NCI-H82 (cell line): Measurements from ENCODE around the gene OCA2.
"Not testable (repeated sequence)": the region's sequence is repeated elsewhere in the genome, so short reads cannot be mapped to it uniquely, and the experiment has no call there.

Experiments used
- DNase-seq: peaks from one replicate; lab custom pipeline; 2025; lab: John Stamatoyannopoulos, UW

Gene OCA2

DNA sequence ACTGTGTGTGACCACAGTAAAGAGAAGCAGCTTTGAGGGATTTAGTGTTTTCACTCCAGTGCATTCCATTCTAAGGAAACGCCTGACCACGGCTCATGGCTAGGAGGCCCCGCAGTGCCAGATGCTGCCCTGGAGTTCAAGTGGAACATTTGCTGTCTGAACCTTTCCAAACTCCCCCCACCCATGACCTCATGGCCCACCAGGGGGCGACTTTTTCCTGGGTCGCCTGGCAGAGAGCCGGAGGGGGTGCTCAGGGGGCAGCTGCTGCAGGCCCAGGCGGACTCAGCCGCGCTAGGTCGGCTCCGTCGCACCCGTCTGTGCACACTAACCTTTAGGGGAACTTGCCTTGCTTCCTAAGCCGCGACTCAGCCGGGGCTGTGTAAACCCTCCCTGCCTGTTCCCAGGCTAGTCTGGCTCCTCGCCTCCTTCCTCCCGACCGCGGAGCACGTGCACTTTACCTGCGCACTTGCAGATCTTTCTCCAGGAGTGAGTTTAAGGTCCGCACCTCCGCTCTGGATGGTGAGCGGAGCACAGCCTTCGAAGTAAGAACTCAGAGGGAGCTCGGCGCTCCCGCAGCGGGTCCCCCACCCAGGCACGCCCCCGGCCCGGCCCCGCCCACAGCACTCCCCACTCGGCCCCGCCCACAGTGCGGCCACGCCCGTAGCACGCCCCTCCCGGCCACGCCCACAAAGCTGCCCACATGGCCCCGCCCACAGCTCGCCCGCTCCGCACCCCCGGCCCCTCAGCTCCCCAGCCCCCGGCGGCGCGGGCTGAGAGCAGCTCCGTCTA is at the start of gene OCA2:
TSS of gene OCA2 (minus strand) at position 550 of the 789 bp plus-strand sequence. CDS start 17,441 bp downstream, outside the sequence.
- DNase-seq, result peak; percentile 89

DNA sequence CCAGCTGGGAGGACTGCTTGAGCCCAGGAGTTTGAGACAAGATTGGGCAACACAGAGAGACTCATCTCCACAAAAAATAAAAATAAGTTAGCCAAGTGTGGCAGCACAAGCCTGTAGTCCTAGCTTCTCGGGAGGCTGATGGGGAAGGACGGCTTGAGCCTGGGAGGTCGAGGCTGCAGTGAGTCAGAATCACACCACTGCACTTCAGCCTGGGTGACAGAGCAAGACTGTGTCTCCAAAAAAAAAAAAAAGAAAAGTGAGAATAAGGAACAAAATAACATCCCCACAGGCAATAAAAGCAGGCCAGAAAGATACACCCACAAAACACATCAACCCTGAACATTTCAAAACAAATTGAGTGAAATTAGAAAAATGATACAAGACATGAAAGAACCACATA is 48.7 kb upstream of the OCA2 start:
- no peak for DNase-seq

DNA sequence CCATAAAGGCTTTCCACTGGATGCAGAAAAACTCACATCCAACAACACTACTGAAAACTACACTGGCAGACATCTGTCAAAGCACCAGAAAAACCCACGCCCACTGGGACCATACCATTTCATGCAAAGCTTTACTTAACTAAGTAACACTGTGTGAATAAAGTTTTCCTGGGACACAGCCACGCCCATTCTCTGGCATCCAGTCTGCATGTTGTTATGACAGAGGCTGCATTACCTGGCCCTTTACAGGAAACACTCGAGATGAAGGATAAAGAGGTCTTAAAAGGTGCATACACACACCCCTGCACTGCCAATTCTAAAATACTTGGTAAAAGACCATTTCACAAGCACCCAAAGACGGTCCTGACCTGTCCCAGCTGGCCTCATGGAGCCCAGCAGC is 46.3 kb upstream of the OCA2 start:
- not testable (repeated sequence) for DNase-seq

DNA sequence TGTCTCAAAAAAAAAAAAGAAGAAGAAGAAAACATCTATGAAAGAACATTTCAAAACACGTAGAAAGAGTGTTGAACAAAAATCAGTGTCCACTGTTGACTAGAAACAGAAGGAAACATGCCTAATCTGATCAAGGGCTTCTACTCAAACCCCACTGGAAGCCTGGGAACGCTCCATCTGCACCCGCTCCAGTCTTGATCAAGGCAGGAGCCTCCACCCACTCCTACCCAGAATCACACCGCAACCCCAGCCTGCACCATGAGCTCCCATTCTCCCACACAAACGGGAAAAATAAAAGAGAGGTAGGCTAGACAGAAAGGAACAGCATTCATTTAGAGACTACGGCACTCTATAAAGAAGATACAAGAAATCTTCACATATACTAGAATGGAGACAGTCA is 40.9 kb upstream of the OCA2 start:
- DNase-seq, result no peak

DNA sequence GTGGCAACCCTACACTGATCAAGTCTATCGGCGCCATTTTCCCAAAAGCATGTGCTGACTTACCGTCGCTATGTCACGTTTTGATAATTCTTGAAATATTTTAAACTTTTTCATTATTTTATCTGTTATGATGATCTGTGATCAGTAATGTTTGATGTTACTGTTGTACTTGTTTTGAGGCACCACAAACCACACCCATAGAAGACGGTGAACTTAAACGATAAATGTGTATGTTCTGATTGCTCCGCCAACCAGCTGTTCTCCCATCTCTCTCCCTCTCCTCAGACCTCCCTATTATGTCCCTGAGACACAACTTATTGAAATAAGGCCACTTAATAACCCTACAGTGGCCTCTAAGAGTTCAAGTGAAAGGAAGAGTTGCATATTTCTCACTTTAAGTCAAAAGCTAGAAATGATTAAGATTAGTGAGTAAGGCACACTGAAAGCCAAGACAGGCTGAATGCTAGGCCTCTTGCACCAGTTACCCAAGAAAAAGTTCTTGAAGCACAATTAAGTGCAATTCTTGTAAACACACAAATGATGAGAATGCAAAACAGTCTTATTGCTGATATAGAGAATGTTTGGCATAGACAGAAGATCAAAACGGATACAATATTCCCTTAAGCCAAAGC is 38.4 kb upstream of the OCA2 start:
- not testable (repeated sequence) for DNase-seq

DNA sequence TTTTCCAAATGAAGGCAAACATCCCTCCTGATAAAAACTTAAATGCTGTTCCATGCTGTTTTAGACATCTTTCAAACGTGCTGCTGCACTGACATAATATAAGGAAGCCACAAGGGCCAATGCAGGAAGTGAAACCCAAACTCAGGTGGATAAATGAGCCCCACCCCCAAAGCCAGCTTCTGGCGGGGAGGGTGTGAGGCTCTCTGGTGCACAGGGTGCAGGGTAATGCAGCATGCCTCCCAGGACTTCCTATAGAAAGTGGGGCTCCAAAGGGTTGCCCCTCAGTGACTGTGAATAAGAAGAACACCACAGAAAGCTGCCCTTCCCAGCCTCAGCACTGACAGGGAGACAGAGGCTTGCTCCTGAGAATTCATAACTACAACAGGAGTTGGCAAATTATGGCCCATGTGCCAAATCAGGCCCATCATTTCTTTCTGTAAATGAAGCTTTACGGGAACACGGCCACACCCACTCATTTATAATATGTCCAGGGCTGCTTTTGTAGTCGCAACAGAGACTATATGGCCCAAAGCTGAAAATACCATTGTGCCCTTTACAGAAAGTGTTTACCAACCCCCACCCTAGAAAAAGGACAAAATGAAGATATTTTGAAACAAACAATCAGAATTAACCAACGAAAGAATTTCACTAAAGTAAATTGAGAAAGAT is 37.3 kb upstream of the OCA2 start:
- not testable (repeated sequence) for DNase-seq

GRCh38 chr15:28133281-28133680 is 34.2 kb upstream of the OCA2 start:
- no peak for DNase-seq

DNA sequence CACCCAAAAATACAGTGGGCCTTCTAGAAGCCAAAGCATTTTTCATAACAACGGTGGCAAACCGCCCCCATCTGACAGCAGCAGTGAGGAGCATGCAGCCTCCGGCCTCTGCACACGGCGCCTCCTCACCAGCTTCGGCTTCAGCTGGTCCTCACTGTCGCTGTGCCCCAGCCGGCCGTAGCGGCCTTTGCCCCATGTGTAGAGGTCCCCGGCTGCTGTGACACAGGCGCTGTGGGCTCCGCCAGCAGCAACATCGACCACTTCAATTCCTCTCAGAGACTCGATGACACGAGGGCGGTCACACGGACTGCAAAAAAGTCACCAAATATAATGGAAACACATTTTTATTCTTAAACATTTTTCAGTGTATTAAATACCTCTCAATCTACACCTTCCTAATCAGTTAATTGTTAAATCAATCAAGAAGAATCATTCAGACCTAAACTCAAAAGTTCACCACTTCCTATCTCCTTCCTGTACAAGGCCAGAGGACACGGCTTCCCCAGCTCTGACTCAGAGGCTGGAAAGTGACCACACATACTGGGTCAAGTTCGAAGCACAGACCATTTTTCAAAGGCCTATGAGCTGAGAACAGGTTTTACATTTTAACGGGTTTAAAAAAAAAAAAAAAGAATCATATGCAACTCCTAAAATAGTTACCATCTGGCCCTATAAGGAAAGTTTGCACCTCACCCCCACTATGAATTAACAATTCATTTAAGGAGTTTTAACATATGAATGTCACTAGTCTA is 33.6 kb upstream of the OCA2 start:
- DNase-seq, result no peak

- no peak for DNase-seq
Observed at GRCh38 chr15:28131946-28132345, 32.8 kb upstream of the OCA2 start.

- no peak for DNase-seq
Observed at GRCh38 chr15:28131400-28131799, 32.3 kb upstream of the OCA2 start.

DNA sequence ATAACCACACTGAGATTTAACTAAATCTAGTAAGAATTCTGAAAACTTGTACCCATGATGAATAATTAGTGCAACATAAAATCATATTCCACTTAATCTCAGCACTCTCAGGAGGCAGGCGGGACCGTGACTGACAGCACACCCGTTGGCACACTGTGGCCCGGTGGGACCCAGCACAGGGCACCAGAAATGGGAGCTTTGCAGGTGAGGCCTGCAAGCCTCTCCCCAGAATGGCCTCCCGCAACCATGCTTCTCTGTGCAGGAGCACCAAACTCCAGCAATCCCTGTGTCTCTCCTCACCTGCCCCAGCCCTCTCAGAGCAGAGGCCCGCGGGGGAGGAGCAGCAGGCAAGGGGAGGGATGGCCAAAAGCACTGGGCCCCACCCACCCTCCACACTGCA is 31.5 kb upstream of the OCA2 start:
- DNase-seq, result no peak

DNA sequence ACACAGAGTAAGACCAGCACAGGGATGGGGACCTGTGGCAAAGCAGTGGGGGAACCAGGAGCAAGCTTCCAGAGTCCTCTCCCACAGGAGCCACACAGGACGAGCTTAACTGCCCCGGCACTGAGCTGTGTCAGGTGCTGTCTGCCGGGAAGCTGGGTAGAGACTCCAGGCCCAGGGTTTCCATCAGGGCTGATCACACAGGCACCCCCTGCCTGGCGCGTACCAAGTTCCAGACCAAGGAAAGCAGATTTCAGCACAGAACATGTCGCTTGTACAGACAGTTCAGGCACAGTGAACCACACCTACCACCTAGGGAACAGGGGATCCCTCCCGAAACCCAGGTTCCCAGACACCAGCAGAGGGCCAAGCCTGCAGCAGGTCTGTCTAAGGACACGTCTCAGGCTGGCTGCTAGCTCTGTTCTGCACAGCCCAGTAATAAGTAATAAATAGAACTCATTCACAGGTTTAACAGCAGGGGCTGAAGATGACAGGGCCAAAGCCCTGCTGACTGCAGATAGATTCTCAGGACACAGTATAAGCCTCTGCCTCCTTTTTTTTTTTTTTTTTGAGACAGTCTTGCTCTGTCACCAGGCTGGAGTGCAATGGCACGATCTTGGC is 30.2 kb upstream of the OCA2 start:
- DNase-seq, result no peak

DNA sequence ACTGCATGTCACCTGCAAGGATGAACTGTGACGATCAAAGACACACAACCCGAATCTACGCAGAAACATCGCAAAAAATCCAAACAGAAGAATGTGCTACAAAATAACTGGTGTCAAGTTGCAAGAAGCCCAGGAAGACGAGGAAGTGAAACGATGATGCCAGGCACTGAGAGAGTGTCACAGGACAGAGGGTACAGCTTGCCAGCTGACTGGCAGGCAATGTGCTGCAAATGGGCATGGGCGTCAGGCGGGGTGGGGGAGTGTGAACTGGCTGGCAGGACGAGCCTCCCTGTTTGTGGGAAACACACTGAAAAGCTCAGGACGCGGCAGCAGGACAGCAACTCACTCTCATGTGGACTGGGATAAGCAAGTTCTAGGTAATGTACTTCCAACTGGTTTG is 28.9 kb upstream of the OCA2 start:
- no peak for DNase-seq

GRCh38 chr15:28127036-28127435 is 27.9 kb upstream of the OCA2 start:
- no peak for DNase-seq

- DNase-seq, result peak; percentile 80
Observed at GRCh38 chr15:28125673-28126651, 26.8 kb upstream of the OCA2 start.

DNA sequence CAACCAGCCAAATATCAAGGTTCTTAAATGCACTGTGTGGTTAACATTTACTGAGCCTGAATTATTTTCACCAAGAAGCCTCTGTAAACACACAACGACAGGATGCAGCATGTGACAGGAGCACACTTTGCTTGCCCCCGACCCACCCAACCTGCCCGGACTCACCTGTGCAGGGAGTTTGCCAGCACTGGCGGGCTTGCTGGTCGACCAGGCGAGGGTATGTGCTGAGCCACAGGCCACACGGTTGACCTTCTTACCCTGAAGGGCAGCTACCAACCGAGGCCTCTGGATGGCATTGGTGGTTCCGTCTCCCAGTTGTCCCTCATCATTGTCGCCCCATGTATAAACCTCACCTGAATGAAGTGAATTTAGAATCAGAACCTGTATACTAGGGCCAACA is 25.7 kb upstream of the OCA2 start:
- DNase-seq, result no peak

DNA sequence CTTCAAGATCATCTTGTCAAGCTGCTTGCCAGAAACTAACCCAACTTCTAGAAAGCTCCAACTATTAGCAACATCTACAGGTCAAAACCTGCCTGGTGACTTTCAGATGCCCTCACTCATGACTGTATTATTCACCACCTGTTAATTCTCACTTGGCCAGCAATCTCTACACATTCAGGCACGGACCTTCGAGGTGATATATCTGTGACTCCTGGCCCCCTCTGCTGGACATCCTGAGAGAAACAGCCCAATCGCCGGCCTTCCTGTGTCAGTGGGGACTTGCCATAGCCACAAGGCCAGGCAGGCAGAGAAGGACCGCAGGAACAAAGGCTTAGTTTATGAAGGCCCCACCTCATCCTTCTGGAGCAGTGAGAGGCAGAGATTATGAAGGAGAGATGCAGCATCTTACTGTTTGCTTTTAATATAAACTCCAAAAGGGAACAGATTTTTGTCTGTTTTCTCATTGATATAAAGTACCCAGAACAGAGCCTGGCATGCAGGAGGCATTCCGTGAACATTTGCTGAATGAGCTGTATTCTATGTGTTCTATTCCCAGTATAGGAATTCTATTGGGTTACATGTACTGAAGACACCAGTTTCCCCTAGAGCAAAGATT is 24.4 kb upstream of the OCA2 start:
- peak; percentile 83 for DNase-seq

- no peak for DNase-seq
Observed at GRCh38 chr15:28122038-28122949, 23.2 kb upstream of the OCA2 start.

GRCh38 chr15:28121577-28121976 is 22.5 kb upstream of the OCA2 start:
- DNase-seq, result not testable (repeated sequence)
